SK-N-SH (cell line): ENCODE measurements around the gene EWSR1. TPM values are rescaled to one million over a fixed set of nuclear protein-coding genes. Genes with fewer than 3 reads are reported as not detected.

Experiments
- CTCF ChIA-PET: fragments of 300-600, 350-600 bp; formaldehyde crosslinking; extraction: SDS; loops from one replicate; lab custom pipeline; 2021; lab: Yijun Ruan, JAX
- POLR2A ChIA-PET: fragments of 350-600 bp; sonication (Branson Sonifier 250); formaldehyde crosslinking; extraction: SDS; loops from one replicate; lab custom pipeline; 2020; ENCODE audit warnings: antibody characterized with exemption, inconsistent platforms; lab: Yijun Ruan, JAX
- DNase-seq: peaks from one replicate; pipeline ENCODE4 v3.0.0; 2012
- H2AFZ ChIP-seq: fragments of 200-600 bp; sonication (generic); 2 replicates; pipeline ENCODE4 v1.8.1; 2016; ENCODE audit warnings: antibody characterized with exemption, mild to moderate bottlenecking, low read depth
- H3F3A ChIP-seq: fragments of 200-600 bp; sonication (generic); replicated peaks from 2 replicates; pipeline ENCODE3; 2016; ENCODE audit warnings: antibody characterized with exemption, mild to moderate bottlenecking; ENCODE audit not compliant: insufficient read depth
- H3K27ac ChIP-seq, 2 experiments: fragments of 200-500 bp in 1 of 2; fragments of 200-600 bp in 1 of 2; sonication (Bioruptor generic) in 1 of 2; sonication (generic), shearing (Covaris generic) in 1 of 2; 2 replicates each; pipeline versions ENCODE4 v1.5.1 to v1.6.1; 2014 to 2016; ENCODE audit warnings: low read depth in 2 of 2, inconsistent platforms in 1 of 2, low read length in 1 of 2, mild to moderate bottlenecking in 1 of 2, mixed read lengths in 1 of 2
- H3K27me3 ChIP-seq: fragments of 200-600 bp; sonication (generic), shearing (Covaris generic); 2 replicates; pipeline ENCODE4 v1.6.1; 2016; ENCODE audit warnings: mixed run types; ENCODE audit not compliant: insufficient read depth
- H3K36me3 ChIP-seq, 2 experiments: fragments of 200-500 bp in 1 of 2; fragments of 200-600 bp in 1 of 2; sonication (Bioruptor generic) in 1 of 2; sonication (generic) in 1 of 2; replicated peaks in 1 of 2; 2 replicates each; pipeline versions ENCODE3 to v1.5.1; 2014 to 2016; ENCODE audit warnings: low read length in 1 of 2, mild to moderate bottlenecking in 1 of 2; ENCODE audit not compliant: insufficient read depth in 2 of 2, control insufficient read depth in 1 of 2
- H3K4me1 ChIP-seq, 2 experiments: fragments of 200-500 bp in 1 of 2; fragments of 200-600 bp in 1 of 2; sonication (Bioruptor generic) in 1 of 2; sonication (generic), shearing (Covaris generic) in 1 of 2; 2 replicates each; pipeline versions ENCODE4 v1.5.1 to v1.6.1; 2014 to 2016; ENCODE audit warnings: low read depth in 1 of 2, low read length in 1 of 2, mixed run types in 1 of 2; ENCODE audit not compliant: insufficient read depth in 2 of 2, control insufficient read depth in 1 of 2
- H3K4me2 ChIP-seq: fragments of 200-600 bp; sonication (generic), shearing (Covaris generic); 2 replicates; pipeline ENCODE4 v1.6.1; 2017; ENCODE audit warnings: mixed run types
- H3K4me3 ChIP-seq, 2 experiments: fragments of 200-500 bp in 1 of 2; fragments of 200-600 bp in 1 of 2; sonication (Bioruptor generic) in 1 of 2; sonication (generic), shearing (Covaris generic) in 1 of 2; 2 replicates each; pipeline versions ENCODE4 v1.5.1 to v1.8.1; 2014 to 2016; ENCODE audit warnings: low read depth in 2 of 2, inconsistent platforms in 1 of 2, low read length in 1 of 2, mild to moderate bottlenecking in 1 of 2, mixed read lengths in 1 of 2, moderate library complexity in 1 of 2
- H3K79me2 ChIP-seq: fragments of 200-600 bp; sonication (generic); 2 replicates; pipeline ENCODE4 v1.8.1; 2017; ENCODE audit warnings: mild to moderate bottlenecking; ENCODE audit not compliant: insufficient read depth
- H3K9ac ChIP-seq: fragments of 200-600 bp; sonication (generic); 2 replicates; pipeline ENCODE4 v1.6.1; 2017; ENCODE audit warnings: mixed run types
- H3K9me2 ChIP-seq: fragments of 200-600 bp; sonication (generic); 2 replicates; pipeline ENCODE4 v1.6.1; 2017; ENCODE audit warnings: mixed run types
- H3K9me3 ChIP-seq: fragments of 200-600 bp; sonication (generic); 2 replicates; pipeline ENCODE4 v1.6.1; 2017; ENCODE audit warnings: mixed run types, mild to moderate bottlenecking, moderate library complexity
- H4K20me1 ChIP-seq: fragments of 200-600 bp; sonication (generic); 2 replicates; pipeline ENCODE4 v1.6.1; 2017; ENCODE audit warnings: mild to moderate bottlenecking, mixed run types; ENCODE audit not compliant: insufficient read depth
- CHD2 ChIP-seq: fragments of 150-350 bp; IDR thresholded peaks from 2 replicates; pipeline ENCODE4 v1.6.1; 2018; ENCODE audit warnings: low read length; ENCODE audit not compliant: partially characterized antibody
- CTCF ChIP-seq: fragments of 200-600 bp; sonication (generic); IDR thresholded peaks from 2 replicates; pipeline ENCODE4 v1.6.1; 2017; ENCODE audit warnings: antibody characterized with exemption, mild to moderate bottlenecking, moderate library complexity
- EP300 ChIP-seq, 2 experiments: IDR thresholded peaks; 2 replicates each; pipeline versions ENCODE4 v1.4.0 to v1.6.1; 2012; ENCODE audit warnings: borderline replicate concordance in 1 of 2, low read depth in 1 of 2, low read length in 1 of 2
- FOSL2 ChIP-seq: IDR thresholded peaks from 2 replicates; pipeline ENCODE4 v1.4.0; 2012; ENCODE audit warnings: low read depth, mild to moderate bottlenecking, moderate library complexity, borderline replicate concordance
- FOXJ3 ChIP-seq: sonication (generic); formaldehyde crosslinking; IDR thresholded peaks from 2 replicates; pipeline ENCODE4 v1.5.1; 2020; ENCODE audit warnings: mild to moderate bottlenecking, missing genetic modification reagents
- GABPA ChIP-seq: IDR thresholded peaks from 2 replicates; pipeline ENCODE4 v1.4.0; 2012; ENCODE audit warnings: low read depth, mild to moderate bottlenecking
- IRF3 ChIP-seq: fragments of 150-350 bp; IDR thresholded peaks from 2 replicates; pipeline ENCODE4 v1.6.1; 2016; ENCODE audit warnings: mild to moderate bottlenecking, low read depth, low read length
- MAX ChIP-seq: IDR thresholded peaks from 2 replicates; pipeline ENCODE4 v1.4.0; 2012; ENCODE audit warnings: low read depth
- MEF2A ChIP-seq: IDR thresholded peaks from 2 replicates; pipeline ENCODE4 v1.4.0; 2012; ENCODE audit warnings: low read depth, borderline replicate concordance
- NFIC ChIP-seq: IDR thresholded peaks from 2 replicates; pipeline ENCODE4 v1.4.0; 2012; ENCODE audit warnings: borderline replicate concordance
- NRF1 ChIP-seq: IDR thresholded peaks from 2 replicates; pipeline ENCODE4 v1.6.1; 2012; ENCODE audit warnings: low read depth, mild to moderate bottlenecking, low read length
- PBX3 ChIP-seq: IDR thresholded peaks from 2 replicates; pipeline ENCODE4; 2012
- POLR2AphosphoS5 ChIP-seq: IDR thresholded peaks from 2 replicates; pipeline ENCODE4 v1.6.1; 2012; ENCODE audit warnings: low read depth, low read length
- RCOR1 ChIP-seq: fragments of 150-350 bp; IDR thresholded peaks from 2 replicates; pipeline ENCODE4 v1.6.1; 2017; ENCODE audit warnings: antibody characterized with exemption, low read length
- RFX5 ChIP-seq: IDR thresholded peaks from 2 replicates; pipeline ENCODE4 v1.6.1; 2012; ENCODE audit warnings: mild to moderate bottlenecking, improper control_type of control experiment, low read length
- RXRA ChIP-seq: IDR thresholded peaks from 2 replicates; pipeline ENCODE4 v1.4.0; 2012; ENCODE audit warnings: low read depth, mild to moderate bottlenecking, borderline replicate concordance
- SIN3A ChIP-seq: IDR thresholded peaks from 2 replicates; pipeline ENCODE4 v1.6.1; 2012; ENCODE audit warnings: low read depth, mild to moderate bottlenecking, low read length, moderate library complexity, borderline replicate concordance
- SMC3 ChIP-seq: IDR thresholded peaks from 2 replicates; pipeline ENCODE4 v1.6.1; 2012; ENCODE audit warnings: low read depth, low read length, improper control_type of control experiment
- TAF1 ChIP-seq: IDR thresholded peaks from 2 replicates; pipeline ENCODE4 v1.6.1; 2012; ENCODE audit warnings: low read depth, mild to moderate bottlenecking, low read length, moderate library complexity, borderline replicate concordance
- TEAD4 ChIP-seq: IDR thresholded peaks from 2 replicates; pipeline ENCODE4 v1.4.0; 2012; ENCODE audit warnings: mild to moderate bottlenecking, borderline replicate concordance; ENCODE audit not compliant: insufficient read depth
- WGBS: methylation state at CpG from one replicate; pipeline ENCODE4 v1.1.6; 2017; ENCODE audit warnings: low lambda C conversion rate; 5-methylcytosine and 5-hydroxymethylcytosine counted together
- polyA plus RNA-seq, 3 experiments: library from polyadenylated mRNA; depleted of rRNA; stranded (reverse); fragments of >200 nt; gene quantifications; 2 replicates each; pipeline ENCODE4 v1.2.3, GENCODE V29; 2012

The EWSR1 gene
- polyA plus RNA-seq, 1 of the 3 experiments (the other 2 are of a cell fraction), result 173 TPM

- 74% methylated on average over 3 of the region's 11 CpGs for WGBS
- no peak overlapping the region for H3K4me2 ChIP-seq
- no peaks in the 10 kb centered on the region for H3K36me3 ChIP-seq
- H3K79me2 ChIP-seq, result no peaks in the 10 kb centered on the region
- H3K27ac ChIP-seq, result no peak overlapping the region
- H3K4me3 ChIP-seq, result no peak overlapping the region
- H3K27me3 ChIP-seq, result no peaks in the 10 kb centered on the region
- TF ChIP-seq RFX5, result no peak
- TF ChIP-seq TAF1, result no peak
- no peak for TF ChIP-seq MAX
- no peak for TF ChIP-seq CHD2
- no peak for TF ChIP-seq GABPA
- no peak for TF ChIP-seq SIN3A
- no peak for TF ChIP-seq SMC3
- no peak for TF ChIP-seq EP300 (IDR thresholded peaks at IDR 0.05; ENCODE audit: borderline replicate concordance in 1 of 2, low read depth in 1 of 2, low read length in 1 of 2)
- TF ChIP-seq NRF1, result no peak
- no peak for TF ChIP-seq FOSL2
- no peak for TF ChIP-seq RXRA
- no peak for TF ChIP-seq FOXJ3
- TF ChIP-seq NFIC, result no peak
- no peak for TF ChIP-seq CTCF
- TF ChIP-seq PBX3, result no peak
- no peak for TF ChIP-seq MEF2A
- TF ChIP-seq POLR2AphosphoS5, result no peak
- no peak for TF ChIP-seq IRF3
- TF ChIP-seq RCOR1, result no peak
- TF ChIP-seq TEAD4, result no peak
- H3K9me2 ChIP-seq, result no peaks in the 10 kb centered on the region
- DNase-seq, result peak; percentile 19
- H2AFZ ChIP-seq, result no peak overlapping the region
- H3K9me3 ChIP-seq, result no peaks in the 10 kb centered on the region
- POLR2A ChIA-PET, result no interaction called here
- no peaks in the 10 kb centered on the region for H4K20me1 ChIP-seq
- H3F3A ChIP-seq, result no peaks in the 10 kb centered on the region
- H3K4me1 ChIP-seq, result peaks cover 0 to 10% of the 10 kb centered on the region in 2 experiments; a peak in 1 of 4 replicates
- CTCF ChIA-PET, result interaction anchor here (4.1 kb wide), 1 partner anchor 19 kb away, joined by 21 read pairs; no protein-coding TSS in a partner anchor
- no peak overlapping the region for H3K9ac ChIP-seq
Measured at GRCh38 chr22:29226351-29226981, 41.6 kb upstream of the EWSR1 start.
